Measurements from ENCODE around the gene RNF223.
"Not testable (repeated sequence)": the region's sequence is repeated elsewhere in the genome, so short reads cannot be mapped to it uniquely, and the experiment has no call there.

Gene RNF223

GRCh38 chr1:1106510-1107221, 32.6 kb upstream of the RNF223 start:
- no peak for DNase-seq

DNA sequence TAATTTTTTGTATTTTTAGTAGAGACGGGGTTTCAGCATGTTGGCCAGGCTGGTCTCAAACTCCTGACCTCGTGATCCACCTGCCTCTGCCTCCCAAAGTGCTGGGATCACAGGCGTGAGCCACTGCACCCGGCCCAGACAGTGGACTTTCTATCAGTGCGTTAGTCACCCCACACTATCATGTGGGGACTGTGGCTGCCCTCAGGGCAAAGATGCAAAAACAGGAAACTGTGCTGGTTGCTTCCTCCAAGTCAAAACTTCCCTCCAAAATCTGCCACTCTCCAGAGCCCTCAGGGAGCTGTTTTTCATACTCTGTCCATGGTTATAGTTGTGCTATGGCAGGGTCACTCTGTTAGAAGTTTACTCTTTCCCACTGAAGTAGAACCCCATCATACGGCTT, 30.0 kb upstream of the RNF223 start:
- peak; percentile 9 for DNase-seq

DNA sequence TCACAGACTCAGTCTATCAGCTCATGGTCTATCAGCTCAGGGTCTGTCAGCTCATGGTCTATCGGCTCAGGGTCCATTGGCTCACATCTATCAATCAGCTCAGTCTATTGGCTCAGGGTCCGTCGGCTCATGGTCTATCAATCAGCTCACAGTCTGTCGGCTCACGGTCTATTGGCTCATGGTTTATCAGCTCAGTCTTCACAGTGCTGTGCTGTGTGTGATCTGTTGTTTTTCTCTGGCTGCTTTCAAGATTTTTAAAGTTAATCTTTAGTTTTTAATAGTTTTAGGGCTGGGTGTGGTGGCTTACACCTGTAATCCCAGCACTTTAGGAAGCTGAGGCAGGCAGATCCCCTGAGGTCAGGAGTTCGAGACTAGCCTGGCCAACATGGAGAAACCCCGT, 27.4 kb upstream of the RNF223 start:
- DNase-seq: no peak

- DNase-seq: no peak
Observed at GRCh38 chr1:1100296-1100695, 26.2 kb upstream of the RNF223 start.

DNA sequence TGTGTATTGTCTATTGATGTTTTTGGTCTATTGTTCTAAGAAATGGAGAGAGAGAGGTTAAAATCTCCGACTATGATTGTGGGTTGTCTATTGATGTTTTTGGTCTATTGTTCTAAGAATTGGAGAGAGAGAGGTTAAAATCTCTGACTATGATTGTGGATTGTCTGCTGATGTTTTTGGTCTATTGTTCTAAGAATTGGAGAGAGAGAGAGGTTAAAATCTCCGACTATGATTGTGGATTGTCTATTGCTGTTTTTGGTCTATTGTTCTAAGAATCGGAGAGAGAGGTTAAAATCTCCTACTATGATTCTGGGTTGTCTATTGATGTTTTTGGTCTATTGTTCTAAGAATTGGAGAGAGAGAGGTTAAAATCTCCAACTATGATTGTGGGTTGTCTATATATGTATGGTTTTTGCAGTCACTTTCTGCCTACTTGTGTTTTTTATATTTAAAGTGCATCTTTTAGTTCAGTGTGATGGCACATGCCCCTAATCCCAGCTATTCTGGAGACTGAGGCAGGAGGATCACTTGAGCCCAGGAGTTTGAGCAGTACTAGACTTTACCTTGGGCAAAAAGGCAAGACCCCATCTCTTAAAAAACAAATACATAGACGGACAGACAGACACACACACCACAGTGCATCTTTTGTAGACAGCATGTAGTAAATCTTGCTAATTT, 25.5 kb upstream of the RNF223 start:
- no peak for DNase-seq

DNA sequence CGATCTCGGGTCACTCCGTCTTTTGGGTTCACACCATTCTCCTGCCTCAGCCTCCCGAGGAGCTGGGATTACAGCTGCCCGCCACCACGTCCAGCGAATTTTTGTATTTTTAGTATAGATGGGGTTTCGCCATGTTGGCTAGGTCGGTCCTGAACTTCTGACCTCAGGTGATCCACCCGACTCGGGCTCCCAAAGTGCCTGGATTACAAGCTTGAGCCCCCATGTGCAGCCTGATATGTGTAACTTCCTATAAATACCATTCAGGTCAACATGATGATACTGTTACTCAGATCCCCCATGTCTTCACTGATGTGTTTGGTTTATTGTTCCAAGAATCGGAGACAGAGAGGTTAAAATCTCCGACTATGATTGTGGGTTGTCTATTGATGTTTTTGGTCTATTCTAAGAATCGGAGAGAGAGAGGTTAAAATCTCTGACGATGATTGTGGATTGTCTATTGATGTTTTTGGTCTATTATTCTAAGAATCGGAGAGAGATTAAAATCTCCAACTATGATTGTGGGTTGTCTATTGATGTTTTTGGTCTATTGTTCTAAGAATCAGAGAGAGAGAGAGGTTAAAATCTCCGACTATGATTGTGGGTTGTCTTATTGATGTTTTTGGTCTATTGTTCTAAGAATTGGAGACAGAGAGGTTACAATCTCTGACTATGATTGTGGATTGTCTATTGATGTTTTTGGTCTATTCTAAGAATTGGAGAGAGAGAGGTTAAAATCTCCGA, 24.7 kb upstream of the RNF223 start:
- no peak for DNase-seq

DNA sequence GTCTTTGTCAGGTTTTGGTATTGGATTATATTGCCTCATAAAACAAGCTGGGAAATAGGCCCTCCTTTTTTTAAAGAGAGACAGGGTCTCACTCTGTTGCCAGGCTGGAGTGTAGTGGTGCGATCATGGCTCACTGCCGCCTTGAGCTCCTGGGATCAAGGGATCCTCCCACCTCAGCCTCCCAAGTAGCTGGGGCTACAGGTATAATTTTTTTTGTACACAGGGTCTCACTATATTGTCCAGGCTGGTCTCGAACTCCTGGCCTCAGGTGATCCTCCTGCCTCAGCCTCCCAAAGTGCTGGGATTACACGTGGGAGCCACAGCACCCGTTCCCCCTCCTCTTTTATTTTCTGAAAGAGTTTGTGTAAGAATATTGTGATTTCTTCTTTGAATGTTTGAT, 22.0 kb upstream of the RNF223 start:
- not testable (repeated sequence) for DNase-seq

DNA sequence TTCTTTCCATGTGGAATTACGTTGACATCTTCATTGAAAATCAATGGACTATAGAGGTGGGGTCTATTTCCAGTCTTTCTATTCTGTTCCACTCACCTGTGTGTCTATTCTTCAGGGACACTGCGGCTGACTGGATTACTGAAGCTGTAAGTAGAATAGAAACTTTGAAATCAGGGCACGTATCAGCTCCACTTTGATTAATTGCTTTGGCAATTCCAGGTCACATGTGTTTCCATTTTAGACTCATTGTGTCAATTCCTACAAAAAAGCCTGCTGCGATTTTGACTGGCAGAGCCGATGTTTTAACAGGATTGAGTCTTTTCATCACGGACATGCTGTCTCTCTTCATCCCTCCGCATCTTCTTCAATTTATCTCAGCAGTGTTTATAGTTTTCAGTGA, 20.9 kb upstream of the RNF223 start:
- DNase-seq: no peak

DNA sequence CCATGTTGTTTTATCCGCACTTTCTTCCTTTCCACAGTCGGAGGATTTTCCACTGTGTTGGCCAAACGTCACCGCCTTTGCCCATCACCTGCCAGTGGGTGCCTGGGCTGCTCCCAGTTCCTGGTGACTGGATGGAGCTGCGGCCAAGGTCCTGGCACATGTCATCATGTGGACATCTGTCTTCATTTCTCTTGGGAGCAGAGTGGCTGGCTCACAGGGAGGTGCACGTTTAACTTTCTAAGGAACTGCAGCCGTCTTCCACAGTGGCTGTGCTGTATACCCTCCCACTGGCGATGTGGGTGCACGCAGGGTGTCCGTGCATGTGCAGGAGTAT, 19.5 kb upstream of the RNF223 start:
- no peak for DNase-seq

DNA sequence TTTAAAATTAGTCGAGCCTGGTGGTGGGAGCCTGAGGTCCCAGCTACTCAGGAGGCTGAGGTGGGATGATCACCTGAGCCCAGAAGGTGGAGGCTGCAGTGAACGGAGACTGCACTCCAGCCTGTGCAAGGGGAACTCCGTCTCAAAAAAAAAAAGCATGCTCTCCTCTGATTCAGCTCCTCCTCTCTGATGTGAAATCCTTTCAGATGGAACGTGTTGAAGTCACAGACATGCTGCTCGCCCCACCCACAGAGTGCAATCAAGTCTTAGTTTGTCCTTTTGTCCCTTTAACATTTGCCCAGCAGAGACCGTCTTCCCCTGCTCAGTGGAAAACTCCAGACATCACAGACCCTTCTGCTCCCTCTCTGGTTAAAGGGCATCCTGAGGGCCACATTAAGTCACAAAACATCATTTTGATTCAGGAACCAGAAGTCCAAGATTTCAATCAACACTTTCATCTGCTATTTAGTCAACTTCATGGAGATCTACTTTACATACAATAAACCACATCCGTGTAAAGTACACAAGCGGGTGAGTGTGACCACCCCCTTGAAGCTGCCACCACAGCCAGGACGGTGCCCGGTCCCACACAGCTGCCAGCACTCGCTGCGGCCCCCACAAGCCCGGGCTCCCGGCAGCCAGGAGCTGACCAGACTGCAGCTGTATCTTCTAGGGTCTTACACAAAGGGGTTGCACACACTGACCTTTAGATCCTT, 18.9 kb upstream of the RNF223 start:
- DNase-seq: no peak

GRCh38 chr1:1092149-1092855, 18.2 kb upstream of the RNF223 start:
- DNase-seq: no peak

- DNase-seq: no peak
Observed at GRCh38 chr1:1091344-1092148, 17.4 kb upstream of the RNF223 start.

DNA sequence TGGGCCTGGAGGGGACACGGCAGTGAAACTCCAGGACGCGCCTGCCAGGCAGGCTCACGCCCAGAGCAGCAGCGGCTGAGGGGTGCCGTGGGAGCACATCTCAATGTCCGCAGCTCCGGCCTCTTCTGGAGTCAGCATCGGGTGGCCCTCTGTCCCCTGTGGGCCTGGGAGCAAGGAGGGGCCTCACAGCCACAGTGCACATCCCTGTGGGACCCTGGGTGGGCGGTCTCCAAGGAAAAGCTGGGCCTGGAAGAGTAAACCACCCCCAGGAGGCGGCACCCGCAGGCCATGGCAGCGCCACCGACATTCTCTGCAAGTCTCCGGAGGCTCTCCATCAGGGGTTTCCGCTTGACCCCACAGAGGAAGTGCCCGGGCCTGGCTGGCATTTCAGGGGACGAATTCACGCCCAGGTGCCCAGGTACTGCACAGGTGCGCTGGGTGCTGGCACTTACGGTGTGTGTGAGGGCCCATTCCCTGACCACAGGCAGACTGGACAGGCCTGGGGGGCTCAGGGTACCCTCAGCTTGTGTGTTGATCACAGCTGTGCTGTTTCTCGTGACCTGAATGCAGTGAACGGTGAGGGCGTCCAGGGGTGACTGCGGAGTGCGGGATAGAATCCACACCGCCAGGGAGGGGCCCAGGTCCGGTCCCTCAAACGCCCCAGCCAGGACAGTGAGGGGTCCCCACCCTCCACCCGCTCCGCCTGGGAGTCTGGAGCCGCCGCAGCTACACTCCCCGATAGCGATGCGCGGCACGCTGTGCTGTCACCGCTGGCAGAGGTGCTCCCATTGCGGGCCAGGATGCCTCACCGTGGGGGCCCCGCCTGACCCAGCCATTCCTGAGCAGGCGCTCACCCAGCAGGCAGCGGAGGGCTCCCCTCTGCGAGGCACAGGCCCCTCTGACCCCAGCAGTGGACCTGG, 16.6 kb upstream of the RNF223 start:
- DNase-seq: no peak

GRCh38 chr1:1089731-1090423, 15.8 kb upstream of the RNF223 start:
- no peak for DNase-seq

DNA sequence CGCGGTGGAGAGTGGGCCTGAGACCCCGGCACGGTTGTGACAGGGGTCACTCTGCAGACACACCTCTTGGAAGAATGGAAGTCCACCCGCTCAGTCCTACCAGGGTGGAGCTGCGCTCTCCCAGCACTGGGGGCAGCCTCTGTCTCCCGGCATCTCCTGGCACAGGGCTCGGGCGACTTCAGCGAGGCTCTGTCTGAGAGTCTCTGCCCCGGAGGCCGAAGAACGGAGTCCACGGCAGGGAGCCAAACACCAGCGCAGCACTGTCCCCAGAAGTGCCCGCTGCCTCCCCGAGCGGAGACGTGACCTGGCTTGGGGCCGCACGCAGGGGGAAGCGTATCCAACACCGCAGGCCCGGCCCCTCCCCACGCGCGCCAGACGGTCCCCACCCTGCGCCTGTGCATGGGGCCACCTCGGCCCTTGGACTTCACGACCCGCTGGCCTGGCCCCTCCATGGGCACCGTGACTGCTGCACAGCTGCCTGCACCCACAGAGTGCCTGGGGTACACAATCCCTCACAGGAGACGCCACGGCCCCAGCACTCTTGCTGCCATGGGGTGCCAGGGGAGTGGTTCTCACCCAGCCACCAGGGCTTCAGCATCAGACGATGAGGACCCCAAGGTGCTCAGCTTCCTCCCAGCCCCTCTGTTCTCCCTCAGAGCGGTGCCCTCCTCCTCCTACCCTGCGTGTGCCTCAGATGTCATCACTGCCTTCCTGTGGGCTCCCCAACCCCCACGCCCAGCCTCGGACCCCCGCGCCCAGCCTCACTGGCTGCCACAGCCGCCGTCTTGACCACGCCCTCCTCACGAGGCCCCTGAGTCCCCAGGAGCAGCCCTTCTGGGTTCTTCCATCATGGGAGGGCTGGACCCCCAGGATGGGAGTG, 14.9 kb upstream of the RNF223 start:
- DNase-seq: no peak

DNA sequence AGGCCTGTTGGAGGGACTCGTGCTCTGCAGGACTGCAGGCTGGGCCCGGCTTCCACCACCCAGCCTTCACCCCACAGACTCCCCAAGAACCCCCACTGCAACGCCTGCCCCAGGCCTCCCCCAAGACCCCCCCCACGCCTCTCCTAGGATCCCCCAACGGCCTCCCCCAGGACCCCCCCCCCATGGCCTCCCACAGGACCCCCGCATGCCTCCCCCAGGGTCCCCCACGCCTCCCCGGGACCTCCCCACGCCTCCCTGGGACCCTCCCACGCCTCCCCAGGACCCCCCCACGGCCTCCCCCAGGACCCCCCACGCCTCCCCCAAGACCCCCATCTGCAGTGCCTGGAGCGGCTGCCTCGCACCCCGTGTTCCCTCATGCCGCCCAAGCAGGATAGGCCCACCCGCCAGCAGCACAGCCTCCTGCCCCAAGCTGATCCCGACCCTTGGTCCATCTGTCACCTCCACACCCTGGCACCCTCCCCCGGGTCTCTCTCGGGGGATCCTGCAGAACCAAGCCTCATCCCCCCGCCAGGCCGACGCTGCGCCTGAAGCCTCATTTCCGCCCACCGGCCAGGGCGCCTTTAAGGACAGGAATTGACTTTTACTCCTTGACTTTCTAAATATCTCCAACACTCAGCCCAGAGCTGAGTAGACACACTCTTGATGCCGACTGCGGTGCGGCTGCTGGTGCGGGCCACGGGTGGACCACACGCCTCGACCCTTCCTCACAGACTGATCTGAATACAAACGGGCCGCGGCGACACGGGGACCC, 14.1 kb upstream of the RNF223 start:
- no peak for DNase-seq

- DNase-seq: no peak
Observed at GRCh38 chr1:1087351-1088028, 13.4 kb upstream of the RNF223 start.

DNA sequence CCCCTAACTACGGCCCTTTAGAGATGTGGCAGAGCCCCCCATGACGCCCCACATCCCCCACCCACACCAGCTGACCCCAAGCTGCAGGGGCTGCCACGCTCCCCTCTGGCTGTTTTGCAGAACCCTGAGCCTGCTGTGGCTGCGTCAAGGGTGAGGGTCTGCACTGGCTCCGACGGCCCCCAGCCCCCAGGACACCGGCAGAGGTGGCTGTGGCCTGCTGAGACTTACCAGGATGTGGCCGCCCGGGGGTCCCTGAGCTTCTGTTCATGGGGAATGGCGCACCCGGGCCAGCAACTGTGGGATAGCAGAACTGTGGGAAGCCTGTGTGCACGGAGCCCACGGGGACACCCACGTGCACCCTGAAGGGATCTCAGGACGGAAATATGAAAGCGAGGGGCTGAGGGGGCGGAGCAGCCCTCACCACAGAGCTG, 12.8 kb upstream of the RNF223 start:
- no peak for DNase-seq
